H1 (cell line): ENCODE data around the gene PRPS1. TPM values are rescaled to one million over a fixed set of nuclear protein-coding genes. Genes with fewer than 3 reads are reported as not detected.

Experiments used
- ATF2 ChIP-seq: IDR thresholded peaks from 2 replicates; pipeline ENCODE4 v1.6.1; 2012; ENCODE audit warnings: low read length, inconsistent platforms
- FOSL1 ChIP-seq: IDR thresholded peaks from 2 replicates; pipeline ENCODE4 v1.6.1; 2011; ENCODE audit warnings: mild to moderate bottlenecking, low read depth, low read length, moderate library complexity; ENCODE audit not compliant: insufficient read depth
- HDAC2 ChIP-seq, 2 experiments: fragments of 300-600 bp in 1 of 2; sonication (generic) in 1 of 2; IDR thresholded peaks; 2 replicates each; pipeline ENCODE4 v1.6.1; 2011 to 2012; ENCODE audit warnings: low read depth in 2 of 2, low read length in 2 of 2, mild to moderate bottlenecking in 2 of 2, moderate library complexity in 2 of 2, borderline replicate concordance in 1 of 2, inconsistent platforms in 1 of 2
- HDAC6 ChIP-seq: IDR thresholded peaks from one replicate; pipeline ENCODE4 v1.7.1; 2012; ENCODE audit warnings: low read depth, mild to moderate bottlenecking, inconsistent platforms, low read length, moderate library complexity
- MAFK ChIP-seq: IDR thresholded peaks from 2 replicates; pipeline ENCODE4 v1.6.1; 2012; ENCODE audit warnings: low read depth, mild to moderate bottlenecking, improper control_type of control experiment, low read length
- NRF1 ChIP-seq: IDR thresholded peaks from 2 replicates; pipeline ENCODE4 v1.6.1; 2011; ENCODE audit warnings: mild to moderate bottlenecking, low read depth, low read length, improper control_type of control experiment
- POLR2A ChIP-seq, 2 experiments: IDR thresholded peaks; 1 replicate in 1 of 2; 2 replicates in 1 of 2; pipeline ENCODE4 v1.6.1; 2011; ENCODE audit warnings: low read depth in 2 of 2, low read length in 2 of 2, mild to moderate bottlenecking in 2 of 2; ENCODE audit errors: control extremely low read depth in 1 of 2
- RNF2 ChIP-seq: fragments of 200-900, 300-1000 bp; sonication (generic); IDR thresholded peaks from 2 replicates; pipeline ENCODE4 v1.7.1; 2016; ENCODE audit warnings: borderline replicate concordance, low read depth, mild to moderate bottlenecking, antibody characterized with exemption, low read length; ENCODE audit not compliant: poor library complexity, severe bottlenecking; ENCODE audit errors: missing control alignments
- SIN3A ChIP-seq, 2 experiments: IDR thresholded peaks in 1 of 2; conservative IDR thresholded peaks in 1 of 2; 2 replicates each; pipeline ENCODE4 v1.6.1; 2011 to 2012; ENCODE audit warnings: low read length in 2 of 2, improper control_type of control experiment in 1 of 2, low read depth in 1 of 2, mild to moderate bottlenecking in 1 of 2
- SRF ChIP-seq: IDR thresholded peaks from 2 replicates; pipeline ENCODE4 v1.6.1; 2011; ENCODE audit warnings: mild to moderate bottlenecking, low read depth, low read length, moderate library complexity
- polyA plus RNA-seq, 7 experiments: library from polyadenylated mRNA; depleted of rRNA in 3 of 7; stranded (reverse) in 5 of 7; unstranded in 2 of 7; fragments of >200 nt in 5 of 7; fragments of 200-250 nt in 2 of 7; gene quantifications; 1 replicate in 5 of 7; 2 replicates in 1 of 7; 4 replicates in 1 of 7; pipeline versions ENCODE4 v1.2.1 to v1.2.3, GENCODE V29; 2011 to 2013; ENCODE audit warnings: missing spikeins in 2 of 7, mixed read lengths in 2 of 7
- total RNA-seq: library from RNA; stranded (reverse); fragmentation: NEBNext Ultra II Directional; extraction: Animal tissue kit (Norgen Biotek cat#: 25700); gene quantifications from 2 replicates; pipeline ENCODE4 v1.2.1, GENCODE V29; 2021
- TF ChIP-seq, protein P1 (sequence below): IDR thresholded peaks from 2 replicates; pipeline ENCODE4 v1.6.1; 2011; ENCODE audit warnings: low read length, improper control_type of control experiment

PRPS1 gene
- total and polyA plus RNA-seq, 2 of the 8 experiments (the other 6 are each of a cell fraction or from before 2014, with no cell fraction given): 90.1 to 110 TPM

GRCh38 chrX:107627838-107628661 lies at the start of gene PRPS1 (continued):
- no peak for TF ChIP-seq SRF
- TF ChIP-seq HDAC6: no peak
- TF ChIP-seq ATF2: no peak
- TF ChIP-seq HDAC2 (IDR thresholded peaks at IDR 0.05; ENCODE audit: borderline replicate concordance in 1 of 2, low read depth in 2 of 2, low read length in 2 of 2): no peak
- TF ChIP-seq MAFK: no peak
- TF ChIP-seq POLR2A (IDR thresholded peaks at IDR 0.05; ENCODE audit: control extremely low read depth in 1 of 2, low read depth in 2 of 2, low read length in 2 of 2): peak; percentile 39 to 69
- TF ChIP-seq, protein P1, sequence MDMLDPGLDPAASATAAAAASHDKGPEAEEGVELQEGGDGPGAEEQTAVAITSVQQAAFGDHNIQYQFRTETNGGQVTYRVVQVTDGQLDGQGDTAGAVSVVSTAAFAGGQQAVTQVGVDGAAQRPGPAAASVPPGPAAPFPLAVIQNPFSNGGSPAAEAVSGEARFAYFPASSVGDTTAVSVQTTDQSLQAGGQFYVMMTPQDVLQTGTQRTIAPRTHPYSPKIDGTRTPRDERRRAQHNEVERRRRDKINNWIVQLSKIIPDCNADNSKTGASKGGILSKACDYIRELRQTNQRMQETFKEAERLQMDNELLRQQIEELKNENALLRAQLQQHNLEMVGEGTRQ: no peak
- TF ChIP-seq RNF2: no peak
- TF ChIP-seq SIN3A (conservative IDR thresholded peaks at IDR 0.05 in 1 of 2, IDR thresholded peaks at IDR 0.05 in 1 of 2; ENCODE audit: low read depth in 1 of 2, low read length in 2 of 2): no peak
- TF ChIP-seq FOSL1: no peak
- TF ChIP-seq NRF1: no peak
